Measurements from ENCODE around the gene PNPLA7. TPM values are rescaled to one million over a fixed set of nuclear protein-coding genes. Genes with fewer than 3 reads are reported as not detected.
A peak's percentile ranks its signal among the peaks of the same experiment; 100 is the strongest.

PNPLA7 gene
- total and polyA plus RNA-seq, 7 donors, result 1.2 to 22.3 (median 7.7) TPM

DNA sequence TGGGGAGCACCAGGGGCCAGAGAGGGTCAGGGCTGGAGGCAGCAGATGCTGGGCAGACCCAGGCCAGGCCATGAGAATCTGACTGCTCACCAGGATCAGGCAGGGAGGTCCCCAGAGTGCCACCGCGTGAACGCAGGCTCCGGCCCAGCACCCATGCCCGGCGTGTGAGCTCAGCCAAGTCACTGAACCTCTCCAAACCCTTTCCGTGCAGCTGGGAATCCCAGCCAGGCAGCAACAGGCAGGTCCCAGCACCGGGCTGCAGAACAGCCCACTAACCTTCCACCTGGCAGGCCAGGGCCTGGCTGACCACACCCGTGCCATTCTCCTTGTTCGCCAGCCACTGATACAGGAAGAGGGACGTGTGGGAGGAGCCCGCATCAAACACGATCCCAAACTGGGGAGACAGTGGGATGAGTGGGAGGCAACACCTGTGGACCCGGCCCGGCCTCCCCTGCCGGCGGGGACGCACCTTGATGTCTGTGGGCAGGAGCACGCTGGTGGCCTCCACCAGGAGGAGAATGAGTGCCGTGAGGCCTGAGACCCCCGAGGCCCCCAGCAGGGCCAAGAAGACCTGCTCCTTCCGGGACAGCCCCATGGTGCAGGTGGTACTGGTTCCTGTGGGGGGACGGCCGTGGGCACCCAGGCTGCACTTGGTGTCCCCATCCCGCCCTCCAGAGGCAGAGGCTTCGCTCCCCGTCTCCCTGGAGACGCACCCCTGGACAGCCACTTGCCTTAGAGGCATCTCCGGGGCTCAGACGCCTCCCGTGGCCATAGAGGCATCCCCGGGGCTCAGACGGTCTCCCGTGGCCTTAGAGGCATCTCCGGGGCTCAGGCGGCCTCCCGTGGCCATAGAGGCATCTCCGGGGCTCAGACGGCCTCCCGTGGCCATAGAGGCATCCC, 112.3 kb downstream of the PNPLA7 start:
- peaks cover 0 to 39% (median 5%) of the 10 kb centered on the region in 3 donors for H3K27me3 ChIP-seq (ENCODE audit: insufficient read depth in 3 of 3, low read length in 2 of 3)
- no peaks in the 10 kb centered on the region for H3K36me3 ChIP-seq (ENCODE audit: insufficient read depth in 1 of 2, low read depth in 1 of 2)
- intact Hi-C loops (cut with DNase I), result no loop called here
- no peak overlapping the region for H3K27ac ChIP-seq
- no peaks in the 10 kb centered on the region for H3K9me3 ChIP-seq
- no peak overlapping the region for H3K4me3 ChIP-seq
- TF ChIP-seq, protein P1, sequence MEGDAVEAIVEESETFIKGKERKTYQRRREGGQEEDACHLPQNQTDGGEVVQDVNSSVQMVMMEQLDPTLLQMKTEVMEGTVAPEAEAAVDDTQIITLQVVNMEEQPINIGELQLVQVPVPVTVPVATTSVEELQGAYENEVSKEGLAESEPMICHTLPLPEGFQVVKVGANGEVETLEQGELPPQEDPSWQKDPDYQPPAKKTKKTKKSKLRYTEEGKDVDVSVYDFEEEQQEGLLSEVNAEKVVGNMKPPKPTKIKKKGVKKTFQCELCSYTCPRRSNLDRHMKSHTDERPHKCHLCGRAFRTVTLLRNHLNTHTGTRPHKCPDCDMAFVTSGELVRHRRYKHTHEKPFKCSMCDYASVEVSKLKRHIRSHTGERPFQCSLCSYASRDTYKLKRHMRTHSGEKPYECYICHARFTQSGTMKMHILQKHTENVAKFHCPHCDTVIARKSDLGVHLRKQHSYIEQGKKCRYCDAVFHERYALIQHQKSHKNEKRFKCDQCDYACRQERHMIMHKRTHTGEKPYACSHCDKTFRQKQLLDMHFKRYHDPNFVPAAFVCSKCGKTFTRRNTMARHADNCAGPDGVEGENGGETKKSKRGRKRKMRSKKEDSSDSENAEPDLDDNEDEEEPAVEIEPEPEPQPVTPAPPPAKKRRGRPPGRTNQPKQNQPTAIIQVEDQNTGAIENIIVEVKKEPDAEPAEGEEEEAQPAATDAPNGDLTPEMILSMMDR (IDR thresholded peaks at IDR 0.05), result no peak
- H3K4me1 ChIP-seq, result peaks cover 5% of the 10 kb centered on the region
- DNase-seq (peak; percentile 9 to 52), ATAC-seq (no peak)
- WGBS, 3 donors, result 69 to 70% (median 70%) methylated on average over 40 of the region's 40 CpGs

DNA sequence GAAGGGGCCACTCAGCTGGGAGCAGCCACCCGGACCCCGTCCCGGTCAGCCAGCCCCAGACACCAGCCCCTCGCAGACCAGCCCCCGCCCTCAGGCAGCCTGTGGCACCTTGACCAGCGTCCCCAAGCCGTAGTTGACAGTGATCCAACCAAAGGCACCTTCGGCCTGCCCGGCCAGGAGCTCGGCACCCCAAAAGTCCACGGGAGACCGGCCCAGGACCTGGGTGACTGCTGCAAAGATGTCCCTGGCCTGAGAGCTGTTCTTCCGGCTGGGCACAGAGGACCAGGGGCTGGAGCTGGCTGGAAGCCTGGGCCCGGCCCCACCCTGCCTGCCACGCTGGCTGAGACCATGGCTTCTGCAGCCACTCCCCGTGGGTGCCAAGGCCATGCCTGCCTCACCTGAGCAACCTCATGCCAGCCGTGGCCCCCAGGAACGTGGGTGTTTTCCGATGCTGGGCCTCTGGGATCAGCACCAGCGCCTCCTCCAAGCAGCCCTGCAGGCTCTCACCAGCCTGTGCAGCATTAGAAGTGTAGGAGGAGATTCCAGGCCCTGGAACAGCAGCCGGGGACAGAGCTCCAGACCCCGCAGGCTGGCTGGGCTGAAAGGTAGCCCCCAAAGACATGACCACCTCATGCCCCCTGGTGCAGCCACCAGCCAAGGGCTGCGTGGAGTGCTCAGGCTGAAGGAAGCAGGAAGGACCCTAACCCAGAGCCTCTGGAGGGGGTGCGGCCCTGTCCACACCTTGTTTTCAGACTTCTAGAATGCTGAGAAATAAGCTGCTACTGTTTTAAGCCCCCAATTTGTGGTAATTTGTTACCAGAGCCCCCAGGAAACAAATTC, 113.2 kb downstream of the PNPLA7 start:
- Histone ChIP-seq H3K4me3 (no peak overlapping the region), H3K36me3 (ENCODE audit: insufficient read depth in 1 of 2, low read depth in 1 of 2) (no peaks in the 10 kb centered on the region), H3K9me3 (no peaks in the 10 kb centered on the region), H3K27ac (no peak overlapping the region), H3K4me1 (peaks cover 5% of the 10 kb centered on the region), H3K27me3 (ENCODE audit: insufficient read depth in 3 of 3, low read length in 2 of 3) (peaks cover 0 to 29% (median 5%) of the 10 kb centered on the region in 3 donors)
- intact Hi-C loops (cut with DNase I), result no loop called here
- ATAC-seq (no peak), DNase-seq (peak; percentile 12 to 23)
- TF ChIP-seq, protein P1 (IDR thresholded peaks at IDR 0.05), result no peak
- WGBS, 3 donors, result 65 to 83% (median 66%) methylated on average over 21 to 24 of the region's 24 CpGs

DNA sequence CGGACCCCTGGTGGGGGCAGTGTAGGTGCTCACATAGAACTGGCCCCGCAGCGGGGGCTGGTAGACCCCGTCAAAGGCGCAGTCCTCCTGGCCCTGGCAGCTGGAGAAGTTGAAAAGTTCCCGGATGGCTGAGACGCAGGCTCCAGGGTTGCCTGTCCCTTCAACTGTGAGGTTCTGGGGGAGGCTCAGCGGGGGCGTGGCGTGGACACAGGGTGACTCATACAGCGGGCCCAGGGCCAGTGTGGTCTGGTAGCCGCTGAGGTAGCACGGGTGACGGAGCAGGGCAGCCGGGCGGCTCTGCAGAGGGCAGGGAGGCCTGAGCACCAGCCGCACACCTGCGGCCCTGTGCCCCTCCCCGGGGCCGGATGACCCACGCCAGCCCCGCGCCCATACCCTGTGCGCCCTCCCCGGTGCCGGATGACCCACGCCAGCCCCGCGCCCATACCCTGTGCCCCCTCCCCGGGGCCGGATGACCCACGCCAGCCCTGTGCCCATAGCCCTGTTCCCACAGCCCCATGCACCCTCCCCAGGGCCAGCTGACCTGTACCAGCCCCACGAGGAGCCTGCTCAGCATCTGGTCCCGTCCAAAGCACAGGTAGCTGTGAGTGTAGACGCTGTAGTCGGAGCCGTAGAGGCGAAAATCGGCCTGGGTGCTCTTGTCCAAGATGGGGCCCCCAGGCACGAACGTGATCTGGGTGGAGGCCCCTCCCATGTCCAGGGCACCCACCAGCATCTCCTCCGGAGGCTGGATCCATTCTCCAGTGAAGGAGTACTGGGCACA, 114.0 kb downstream of the PNPLA7 start:
- peak; percentile 80 to 86 for DNase-seq
- intact Hi-C loops (cut with DNase I), result no loop called here

DNA sequence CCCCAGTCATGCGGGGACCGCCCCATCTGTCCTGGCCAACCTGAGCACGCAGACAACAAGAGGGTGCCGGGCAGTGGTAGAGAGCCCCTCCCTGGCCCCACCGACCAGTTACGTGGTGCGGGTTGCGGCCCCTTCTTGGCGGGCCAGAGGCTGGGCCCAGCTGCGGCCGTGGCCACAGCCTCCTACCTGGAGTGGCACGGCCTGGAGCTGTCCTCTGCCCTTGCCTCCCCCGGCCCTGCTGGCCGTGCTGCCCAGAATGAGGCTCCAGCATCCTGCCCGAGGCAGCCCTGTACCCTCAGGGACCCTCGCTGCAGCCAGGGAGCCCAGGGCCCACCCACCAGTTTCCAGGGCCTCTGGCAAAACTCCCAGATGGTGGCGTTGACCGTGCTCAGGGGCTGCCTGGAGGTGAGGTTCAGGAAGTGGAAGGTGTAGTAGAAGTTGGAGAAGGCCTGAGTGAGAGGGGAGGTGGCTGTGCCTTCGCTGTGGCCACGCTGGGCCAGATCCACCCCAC, 114.8 kb downstream of the PNPLA7 start:
- intact Hi-C loops (cut with DNase I), result no loop called here
- TF ChIP-seq, protein P1 (IDR thresholded peaks at IDR 0.05), result no peak
- H3K36me3 ChIP-seq (ENCODE audit: insufficient read depth in 1 of 2, low read depth in 1 of 2), result no peaks in the 10 kb centered on the region
- H3K4me3 ChIP-seq, result no peak overlapping the region
- H3K27me3 ChIP-seq (ENCODE audit: insufficient read depth in 3 of 3, low read length in 2 of 3), result peaks cover 0 to 23% (median 0%) of the 10 kb centered on the region in 3 donors
- no peaks in the 10 kb centered on the region for H3K9me3 ChIP-seq
- WGBS, 3 donors, result 71 to 86% (median 74%) methylated on average over 18 to 20 of the region's 20 CpGs
- ATAC-seq (peak in 1 of 4 donors; percentile 4), DNase-seq (peak in 1 of 2 donors; percentile 13)
- no peak overlapping the region for H3K27ac ChIP-seq
- peaks cover 5% of the 10 kb centered on the region for H3K4me1 ChIP-seq

More for the DNA sequence above, 114.0 kb downstream of the PNPLA7 start:
- 55 to 68% (median 56%) methylated on average over 34 to 42 of the region's 42 CpGs for WGBS, 3 donors
- no peak overlapping the region for H3K4me3 ChIP-seq
- peak; percentile 88 to 92 (median 90) for ATAC-seq
- H3K36me3 ChIP-seq (ENCODE audit: insufficient read depth in 1 of 2, low read depth in 1 of 2), result no peaks in the 10 kb centered on the region
- H3K27me3 ChIP-seq (ENCODE audit: insufficient read depth in 3 of 3, low read length in 2 of 3), result peaks cover 0 to 23% (median 0%) of the 10 kb centered on the region in 3 donors
- peaks cover 5% of the 10 kb centered on the region for H3K4me1 ChIP-seq
- H3K9me3 ChIP-seq, result no peaks in the 10 kb centered on the region
- TF ChIP-seq, protein P1 (IDR thresholded peaks at IDR 0.05), result no peak
- H3K27ac ChIP-seq, result no peak overlapping the region

Measured in psoas muscle (tissue), 8 donors.